Measurements from ENCODE around the gene CNFN. TPM values are rescaled to one million over a fixed set of nuclear protein-coding genes. Genes with fewer than 3 reads are reported as not detected.

Gene CNFN
- total and polyA plus RNA-seq, 10 of the 15 experiments (the other 5 are each of a cell fraction or from before 2014, with no cell fraction given), result 0.60 TPM; not detected in 9

DNA sequence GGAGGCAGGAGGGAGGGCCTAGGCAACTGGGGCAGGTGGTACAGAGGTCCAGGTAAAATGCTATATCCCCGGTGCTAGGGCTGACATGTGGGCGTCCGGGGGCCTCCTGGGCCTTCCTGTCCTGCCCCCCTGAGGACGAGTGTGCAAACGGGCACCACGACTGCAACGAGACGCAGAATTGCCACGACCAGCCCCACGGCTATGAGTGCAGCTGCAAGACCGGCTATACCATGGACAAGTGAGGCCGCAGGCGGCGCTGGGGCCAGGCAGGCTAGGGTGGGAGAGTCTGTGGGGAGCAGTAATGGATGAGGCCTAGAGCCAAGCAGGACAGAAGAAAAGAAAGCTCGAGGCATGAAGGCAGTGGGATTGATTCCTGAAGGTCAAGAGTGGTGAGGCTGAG lies 21.3 kb downstream of the CNFN start:
- FAIRE-seq, result no peak
- peaks cover 2% of the 10 kb centered on the region for H3K4me1 ChIP-seq (ENCODE audit: control insufficient read depth, insufficient read depth, low read length)
- SMC1A ChIA-PET (ENCODE audit: uncharacterized antibody, unreplicated experiment), result interaction anchor here (1.0 kb wide), 1 partner anchor 13 kb away, joined by 3 read pairs; no protein-coding TSS in a partner anchor
- H3K9ac ChIP-seq (ENCODE audit: control insufficient read depth, insufficient read depth, low read length), result no peak overlapping the region
- no peaks in the 10 kb centered on the region for H3K79me2 ChIP-seq (ENCODE audit: control insufficient read depth, insufficient read depth, low read length)
- 64% methylated on average over 15 of the region's 15 CpGs for WGBS (ENCODE audit: insufficient coverage, insufficient replicate concordance, low lambda C conversion rate, missing lambda C conversion rate)
- in situ Hi-C loops (cut with MboI), result no loop called here
- no peak for ATAC-seq
- H3K4me2 ChIP-seq (ENCODE audit: control insufficient read depth, insufficient read depth), result no peak overlapping the region
- H2AFZ ChIP-seq (ENCODE audit: control insufficient read depth, low read depth, low read length), result no peak overlapping the region
- no TSS peak for BruUV-seq (replicated peaks)
- no peak for DNase-seq (ENCODE audit: low read depth, low spot score)
- RAD21 ChIA-PET (ENCODE audit: unreplicated experiment), result no interaction called here
- H3K27me3 ChIP-seq (replicated peaks in 1 of 2; ENCODE audit: control insufficient read depth in 2 of 2, insufficient read depth in 2 of 2, low read length in 1 of 2), result no peaks in the 10 kb centered on the region
- POLR2A ChIA-PET, result no interaction called here
- H3K27ac ChIP-seq (ENCODE audit: control insufficient read depth, insufficient read depth), result no peak overlapping the region
- peaks cover 5% of the 10 kb centered on the region; the same call in 1 of the 3 replicates for H3K9me3 ChIP-seq (replicated peaks; ENCODE audit: control insufficient read depth, insufficient read depth, low read length)
- H3K36me3 ChIP-seq (ENCODE audit: control insufficient read depth in 2 of 2, insufficient read depth in 2 of 2, low read length in 1 of 2), result no peaks in the 10 kb centered on the region
- H3K4me3 ChIP-seq, result no peak overlapping the region
- intact Hi-C loops (cut with micrococcal nuclease; ENCODE audit: unreplicated experiment), result no loop called here
- no peak for TF ChIP-seq CHD2 (IDR thresholded peaks at IDR 0.05; ENCODE audit: borderline replicate concordance, low read depth, low read length)
- TF ChIP-seq FOXK2 (IDR thresholded peaks at IDR 0.05), result no peak
- TF ChIP-seq TCF7 (IDR thresholded peaks at IDR 0.05; ENCODE audit: borderline replicate concordance), result no peak
- TF ChIP-seq CREB1 (IDR thresholded peaks at IDR 0.05; ENCODE audit: low read depth), result no peak
- no peak for TF ChIP-seq WRNIP1 (IDR thresholded peaks at IDR 0.05; ENCODE audit: borderline replicate concordance, low read depth, low read length)
- TF ChIP-seq, protein P1, sequence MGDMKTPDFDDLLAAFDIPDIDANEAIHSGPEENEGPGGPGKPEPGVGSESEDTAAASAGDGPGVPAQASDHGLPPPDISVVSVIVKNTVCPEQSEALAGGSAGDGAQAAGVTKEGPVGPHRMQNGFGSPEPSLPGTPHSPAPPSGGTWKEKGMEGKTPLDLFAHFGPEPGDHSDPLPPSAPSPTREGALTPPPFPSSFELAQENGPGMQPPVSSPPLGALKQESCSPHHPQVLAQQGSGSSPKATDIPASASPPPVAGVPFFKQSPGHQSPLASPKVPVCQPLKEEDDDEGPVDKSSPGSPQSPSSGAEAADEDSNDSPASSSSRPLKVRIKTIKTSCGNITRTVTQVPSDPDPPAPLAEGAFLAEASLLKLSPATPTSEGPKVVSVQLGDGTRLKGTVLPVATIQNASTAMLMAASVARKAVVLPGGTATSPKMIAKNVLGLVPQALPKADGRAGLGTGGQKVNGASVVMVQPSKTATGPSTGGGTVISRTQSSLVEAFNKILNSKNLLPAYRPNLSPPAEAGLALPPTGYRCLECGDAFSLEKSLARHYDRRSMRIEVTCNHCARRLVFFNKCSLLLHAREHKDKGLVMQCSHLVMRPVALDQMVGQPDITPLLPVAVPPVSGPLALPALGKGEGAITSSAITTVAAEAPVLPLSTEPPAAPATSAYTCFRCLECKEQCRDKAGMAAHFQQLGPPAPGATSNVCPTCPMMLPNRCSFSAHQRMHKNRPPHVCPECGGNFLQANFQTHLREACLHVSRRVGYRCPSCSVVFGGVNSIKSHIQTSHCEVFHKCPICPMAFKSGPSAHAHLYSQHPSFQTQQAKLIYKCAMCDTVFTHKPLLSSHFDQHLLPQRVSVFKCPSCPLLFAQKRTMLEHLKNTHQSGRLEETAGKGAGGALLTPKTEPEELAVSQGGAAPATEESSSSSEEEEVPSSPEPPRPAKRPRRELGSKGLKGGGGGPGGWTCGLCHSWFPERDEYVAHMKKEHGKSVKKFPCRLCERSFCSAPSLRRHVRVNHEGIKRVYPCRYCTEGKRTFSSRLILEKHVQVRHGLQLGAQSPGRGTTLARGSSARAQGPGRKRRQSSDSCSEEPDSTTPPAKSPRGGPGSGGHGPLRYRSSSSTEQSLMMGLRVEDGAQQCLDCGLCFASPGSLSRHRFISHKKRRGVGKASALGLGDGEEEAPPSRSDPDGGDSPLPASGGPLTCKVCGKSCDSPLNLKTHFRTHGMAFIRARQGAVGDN (IDR thresholded peaks at IDR 0.05), result no peak
- no peak for TF ChIP-seq EGR1 (IDR thresholded peaks at IDR 0.05; ENCODE audit: borderline replicate concordance in 1 of 2, low read depth in 2 of 2, low read length in 2 of 2)
- no peak for TF ChIP-seq POLR2AphosphoS2 (IDR thresholded peaks at IDR 0.05; ENCODE audit: low read depth, low read length)
- no peak for TF ChIP-seq NR2C2 (IDR thresholded peaks at IDR 0.05; ENCODE audit: borderline replicate concordance, control insufficient read depth, insufficient read length, low read depth)
- no peak for TF ChIP-seq NFYA (IDR thresholded peaks at IDR 0.05; ENCODE audit: borderline replicate concordance, low read depth, low read length)
- no peak for TF ChIP-seq HDGF (IDR thresholded peaks at IDR 0.05)
- TF ChIP-seq, protein P2, sequence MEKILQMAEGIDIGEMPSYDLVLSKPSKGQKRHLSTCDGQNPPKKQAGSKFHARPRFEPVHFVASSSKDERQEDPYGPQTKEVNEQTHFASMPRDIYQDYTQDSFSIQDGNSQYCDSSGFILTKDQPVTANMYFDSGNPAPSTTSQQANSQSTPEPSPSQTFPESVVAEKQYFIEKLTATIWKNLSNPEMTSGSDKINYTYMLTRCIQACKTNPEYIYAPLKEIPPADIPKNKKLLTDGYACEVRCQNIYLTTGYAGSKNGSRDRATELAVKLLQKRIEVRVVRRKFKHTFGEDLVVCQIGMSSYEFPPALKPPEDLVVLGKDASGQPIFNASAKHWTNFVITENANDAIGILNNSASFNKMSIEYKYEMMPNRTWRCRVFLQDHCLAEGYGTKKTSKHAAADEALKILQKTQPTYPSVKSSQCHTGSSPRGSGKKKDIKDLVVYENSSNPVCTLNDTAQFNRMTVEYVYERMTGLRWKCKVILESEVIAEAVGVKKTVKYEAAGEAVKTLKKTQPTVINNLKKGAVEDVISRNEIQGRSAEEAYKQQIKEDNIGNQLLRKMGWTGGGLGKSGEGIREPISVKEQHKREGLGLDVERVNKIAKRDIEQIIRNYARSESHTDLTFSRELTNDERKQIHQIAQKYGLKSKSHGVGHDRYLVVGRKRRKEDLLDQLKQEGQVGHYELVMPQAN (conservative IDR thresholded peaks at IDR 0.05), result no peak
- no peaks in the 10 kb centered on the region for H4K20me1 ChIP-seq (ENCODE audit: control insufficient read depth, insufficient read depth)
- CTCF ChIA-PET, result no interaction called here

All from GM12878 (cell line).